Pulmonary artery endothelial cell (primary cell): ENCODE results near the gene GRP. TPM values are rescaled to one million over a fixed set of nuclear protein-coding genes. Genes with fewer than 3 reads are reported as not detected.

Experiments used
- DNase-seq: peaks from one replicate; pipeline ENCODE4 v3.0.0-alpha.2; 2011; ENCODE audit warnings: low read depth, low spot score
- total RNA-seq: library from RNA; depleted of rRNA; stranded (reverse); fragments of >200 nt; gene quantifications from 2 replicates; pipeline ENCODE4 v1.2.3, GENCODE V29; 2014

The GRP gene
- total RNA-seq, 1 donor from 2014 or later, result not detected

DNA sequence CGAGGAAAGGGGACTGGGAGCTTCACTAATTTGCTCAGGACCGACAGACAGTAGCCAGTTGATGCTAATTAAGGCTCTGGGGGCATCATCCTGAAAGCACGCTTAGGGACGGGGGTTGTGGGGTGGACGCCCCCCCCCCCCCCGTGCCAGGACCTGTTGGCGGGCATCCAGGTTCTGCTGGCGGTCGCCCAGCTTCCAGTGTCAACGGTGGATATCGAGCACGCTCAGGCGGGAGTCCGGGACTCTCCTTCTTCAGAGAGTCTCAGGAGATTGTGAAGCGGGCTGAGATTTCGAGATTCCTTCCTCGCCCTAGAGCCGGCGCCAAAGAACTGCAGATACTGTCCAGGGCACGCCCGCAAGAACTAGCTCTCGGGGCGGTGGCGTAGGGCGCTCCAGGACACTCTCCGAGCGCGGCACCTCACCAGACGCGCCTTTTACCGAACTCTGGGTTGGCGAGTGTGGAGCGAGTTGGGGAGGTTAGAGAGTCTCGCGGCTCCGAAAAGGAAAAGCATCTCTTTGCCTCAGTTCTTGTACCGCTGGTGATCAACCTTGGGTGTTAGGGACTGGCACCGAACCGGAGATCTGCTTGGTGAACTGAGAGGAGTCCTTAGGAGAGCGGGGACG, 47.7 kb downstream of the GRP start:
- no peak for DNase-seq

DNA sequence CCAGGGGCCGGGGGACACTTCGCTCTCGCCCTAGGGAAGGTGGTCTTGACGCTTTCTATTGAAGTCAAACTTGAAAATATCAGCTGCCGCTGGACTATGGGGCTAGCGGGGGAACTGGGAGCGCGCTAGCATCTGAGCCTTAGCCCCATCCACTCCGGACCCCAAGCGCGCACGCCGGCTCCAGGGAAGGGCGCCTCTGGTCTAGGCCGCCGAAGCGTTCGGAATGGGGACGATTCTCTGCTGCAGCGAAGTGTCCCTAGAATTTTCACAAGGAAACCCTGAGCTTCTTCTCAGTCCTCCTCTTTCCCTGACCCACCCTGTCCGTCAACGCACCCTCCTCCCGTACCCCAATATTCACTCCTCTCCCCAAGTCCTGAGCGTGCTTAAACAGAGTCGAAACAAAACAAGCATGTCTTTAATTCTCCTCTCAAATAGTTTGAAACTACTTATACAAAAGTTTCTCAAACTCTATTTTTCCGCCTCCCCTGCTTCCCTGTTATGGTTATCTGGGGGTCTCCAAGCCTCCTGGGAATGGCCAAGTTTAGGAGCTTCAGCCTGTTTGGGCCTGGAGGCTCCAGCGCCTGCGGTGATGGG, 48.3 kb downstream of the GRP start:
- no peak for DNase-seq

DNA sequence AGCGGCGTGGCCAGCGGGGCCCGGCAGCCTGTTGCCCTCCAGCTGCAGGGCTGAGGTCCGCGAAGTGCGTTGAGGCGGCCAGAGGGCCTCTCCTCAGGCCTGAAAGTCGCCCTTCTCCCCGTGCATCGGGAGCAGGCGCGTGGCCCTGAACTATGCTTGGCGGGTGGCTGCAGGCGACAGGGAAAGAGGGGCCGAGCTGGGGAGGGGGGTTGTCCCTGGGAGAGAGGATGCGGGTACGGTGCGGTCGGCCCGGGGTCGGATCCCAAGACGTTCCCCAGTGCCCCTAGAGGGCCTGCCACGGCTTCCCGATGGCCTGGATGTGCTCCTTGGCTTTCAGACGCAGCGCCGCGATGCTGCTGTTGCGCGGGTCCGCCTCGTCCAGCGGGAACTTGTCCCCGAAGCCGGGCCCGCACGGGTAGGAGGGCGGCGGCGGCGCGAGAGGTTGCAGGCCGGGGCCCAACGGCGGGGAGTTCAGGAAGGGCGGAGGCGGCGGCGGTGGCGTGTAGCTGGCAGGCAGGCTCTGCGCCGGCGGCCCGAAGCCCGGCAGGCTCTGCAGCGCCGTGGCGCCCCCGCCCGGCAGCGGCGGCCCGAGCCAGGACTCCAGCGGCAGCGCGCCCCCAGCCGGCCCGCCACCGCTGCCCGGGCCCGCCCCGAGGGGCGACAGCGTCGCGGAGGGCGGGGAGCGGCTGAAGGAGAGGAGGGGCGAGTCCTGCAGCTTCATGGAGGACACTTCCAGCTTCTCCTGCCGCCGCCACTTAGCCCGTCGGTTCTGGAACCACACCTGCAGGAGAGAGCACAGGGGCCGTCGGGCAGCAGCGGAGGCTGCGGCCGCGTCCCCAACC, 49.0 kb downstream of the GRP start:
- DNase-seq, result no peak

DNA sequence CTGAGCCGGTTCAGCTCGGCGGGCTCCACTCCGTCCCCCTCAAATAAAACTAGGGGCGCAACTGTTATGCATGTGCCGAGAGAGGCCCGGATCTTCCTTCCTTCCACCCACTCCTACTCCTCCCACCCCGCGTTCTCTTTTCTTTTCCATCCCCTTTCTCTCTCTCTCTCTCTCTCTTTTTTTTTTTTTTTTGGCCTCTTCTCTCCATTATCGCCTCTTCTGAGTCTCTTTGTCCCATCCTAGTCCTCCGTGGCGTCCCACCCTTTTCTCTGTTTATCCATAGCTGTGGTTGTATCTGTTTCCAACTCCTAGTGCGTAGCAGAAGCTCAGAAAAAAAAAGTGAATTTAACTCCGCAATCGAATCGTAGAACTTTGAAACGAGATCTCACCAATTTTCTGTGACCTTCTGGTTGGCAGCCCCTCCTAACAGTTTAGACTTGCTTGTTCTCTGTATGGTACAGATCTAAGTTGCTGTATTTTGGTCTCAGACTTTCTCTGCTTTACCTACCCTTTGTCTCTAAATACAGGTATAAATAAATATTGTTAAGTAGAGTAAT, 49.7 kb downstream of the GRP start:
- DNase-seq, result no peak

DNA sequence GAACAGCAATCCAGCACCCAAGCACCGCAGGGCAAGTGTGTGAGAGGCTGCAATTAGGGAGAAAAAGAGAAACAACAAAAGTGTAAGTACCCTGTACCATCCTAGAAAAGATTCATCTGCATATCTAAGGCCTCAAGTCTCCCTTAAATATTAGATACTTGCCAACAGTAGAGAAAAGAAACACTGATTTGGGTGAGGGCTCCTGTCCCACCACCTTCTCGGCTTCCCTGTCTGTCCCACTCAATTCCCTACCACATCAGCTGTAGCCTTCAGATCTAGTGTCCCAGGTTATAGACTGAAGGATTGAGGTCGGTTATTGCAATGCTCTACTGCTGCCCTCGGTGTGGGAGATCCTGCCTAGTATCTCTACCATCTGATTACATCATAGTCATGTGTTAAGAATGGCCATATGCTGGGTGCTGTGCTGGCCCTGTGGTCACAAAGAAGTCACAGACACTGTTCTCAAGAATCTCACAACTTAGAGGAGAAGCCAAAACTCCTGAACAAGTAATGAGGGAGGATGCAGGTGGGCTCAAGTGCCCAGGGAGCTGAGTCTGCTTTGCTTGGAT, 50.8 kb downstream of the GRP start:
- DNase-seq, result no peak

DNA sequence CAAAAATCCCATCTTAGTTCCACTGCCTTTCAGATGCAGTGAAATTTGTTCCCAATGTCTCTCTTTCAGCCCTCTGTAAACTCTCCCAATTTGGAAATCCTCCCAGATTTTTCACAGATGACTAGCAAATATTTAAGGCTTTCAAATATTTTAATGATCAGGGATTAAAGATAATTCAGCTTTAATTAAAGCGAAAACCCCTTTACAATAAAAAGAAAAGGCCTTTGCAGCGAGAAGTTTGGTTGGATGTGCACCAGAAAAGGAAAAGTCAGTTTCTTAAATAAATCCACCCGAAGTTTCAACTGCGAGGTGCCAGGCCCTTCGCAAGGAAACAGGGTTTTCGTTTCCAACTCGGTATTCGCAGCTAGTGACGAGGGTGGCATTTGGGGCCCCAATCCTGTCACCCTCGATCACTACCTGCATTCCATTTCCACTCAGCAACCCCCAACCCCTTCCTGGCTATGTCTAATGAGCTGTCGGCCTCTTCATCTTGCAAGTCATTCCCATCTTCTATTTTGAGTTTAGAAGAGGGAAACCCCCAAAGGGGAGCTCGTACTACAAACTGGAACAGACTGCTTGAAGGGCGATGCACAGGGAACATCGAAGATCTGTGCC, 51.8 kb downstream of the GRP start:
- no peak for DNase-seq

DNA sequence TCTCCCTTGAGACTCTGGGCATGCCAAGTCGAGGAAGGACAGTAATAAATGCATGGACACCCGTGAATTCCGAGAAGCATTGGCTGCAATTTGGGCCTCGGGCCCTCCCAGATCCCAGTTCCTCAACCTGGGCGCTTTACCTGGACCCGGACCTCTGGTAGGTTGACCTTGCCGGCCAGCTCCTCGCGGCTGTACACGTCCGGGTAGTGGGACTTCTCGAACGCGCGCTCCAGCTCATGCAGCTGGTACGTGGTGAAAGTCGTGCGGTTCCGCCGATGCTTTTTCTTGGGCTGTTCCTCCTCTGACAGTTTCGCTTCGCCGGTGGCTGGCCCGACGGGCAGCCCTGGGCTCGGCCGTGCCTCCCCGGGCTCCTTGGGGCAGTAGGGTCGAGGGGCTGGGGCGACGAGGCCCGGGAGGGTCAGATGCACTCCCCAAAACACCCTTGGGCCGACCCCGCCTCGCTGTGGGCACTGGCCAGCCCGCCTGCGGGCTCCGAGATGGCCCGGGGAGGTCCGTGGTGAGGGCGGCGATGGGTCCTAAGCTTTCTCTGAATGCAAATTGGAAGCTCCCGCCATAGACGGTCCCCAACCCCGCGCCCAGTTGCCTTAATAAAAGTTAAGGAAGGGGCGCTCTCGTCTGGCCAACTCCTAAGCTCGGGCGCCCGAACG, 52.4 kb downstream of the GRP start:
- DNase-seq, result no peak

DNA sequence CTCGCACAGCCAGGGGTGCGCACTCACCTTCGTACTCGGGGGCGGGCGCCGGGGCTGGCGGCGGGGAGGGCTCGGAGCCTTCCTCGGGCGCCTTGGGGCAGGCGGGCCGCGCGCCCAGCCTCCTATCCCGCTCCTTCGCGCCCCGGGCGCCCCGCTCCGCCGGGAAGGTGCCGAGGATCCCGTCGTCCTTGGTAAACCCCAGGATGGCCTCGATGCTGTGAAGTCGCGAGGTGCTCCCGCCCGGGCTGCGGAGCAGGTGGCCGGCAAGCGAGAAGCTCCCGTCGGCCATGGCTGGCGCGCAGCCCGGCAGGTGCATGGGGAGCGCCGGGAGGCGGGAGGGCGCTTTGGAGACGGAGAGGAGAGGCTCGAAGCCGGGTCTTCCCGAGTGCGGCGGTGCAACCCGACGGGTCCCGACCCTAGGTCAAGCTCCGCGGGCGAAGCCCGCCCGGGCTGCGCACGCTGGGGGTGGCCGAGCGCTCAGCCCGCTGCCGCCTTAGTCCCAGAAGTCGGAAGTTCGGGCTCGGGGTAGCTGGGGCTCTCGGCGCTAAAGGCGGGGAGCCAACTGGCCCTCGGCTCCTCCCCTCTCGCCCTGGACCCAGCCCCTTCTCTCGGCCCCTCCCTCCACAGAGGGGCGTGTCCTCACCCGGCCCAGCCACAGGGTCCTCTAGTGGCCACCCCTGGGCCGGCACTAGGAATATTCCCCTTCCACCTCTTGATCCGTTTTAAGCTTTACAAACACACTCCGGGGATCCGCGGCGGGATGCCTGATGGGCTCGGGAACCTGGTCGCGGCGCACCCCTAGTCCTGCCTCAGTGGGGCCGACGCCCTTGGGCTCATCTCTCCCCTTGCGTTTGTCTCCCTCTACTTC, 53.2 kb downstream of the GRP start, which contains the start of gene RAX:
RAX (minus strand) TSS at position 564 of the 868 bp plus-strand sequence; CDS start at position 316, 248 bp downstream.
- no peak for DNase-seq

DNA sequence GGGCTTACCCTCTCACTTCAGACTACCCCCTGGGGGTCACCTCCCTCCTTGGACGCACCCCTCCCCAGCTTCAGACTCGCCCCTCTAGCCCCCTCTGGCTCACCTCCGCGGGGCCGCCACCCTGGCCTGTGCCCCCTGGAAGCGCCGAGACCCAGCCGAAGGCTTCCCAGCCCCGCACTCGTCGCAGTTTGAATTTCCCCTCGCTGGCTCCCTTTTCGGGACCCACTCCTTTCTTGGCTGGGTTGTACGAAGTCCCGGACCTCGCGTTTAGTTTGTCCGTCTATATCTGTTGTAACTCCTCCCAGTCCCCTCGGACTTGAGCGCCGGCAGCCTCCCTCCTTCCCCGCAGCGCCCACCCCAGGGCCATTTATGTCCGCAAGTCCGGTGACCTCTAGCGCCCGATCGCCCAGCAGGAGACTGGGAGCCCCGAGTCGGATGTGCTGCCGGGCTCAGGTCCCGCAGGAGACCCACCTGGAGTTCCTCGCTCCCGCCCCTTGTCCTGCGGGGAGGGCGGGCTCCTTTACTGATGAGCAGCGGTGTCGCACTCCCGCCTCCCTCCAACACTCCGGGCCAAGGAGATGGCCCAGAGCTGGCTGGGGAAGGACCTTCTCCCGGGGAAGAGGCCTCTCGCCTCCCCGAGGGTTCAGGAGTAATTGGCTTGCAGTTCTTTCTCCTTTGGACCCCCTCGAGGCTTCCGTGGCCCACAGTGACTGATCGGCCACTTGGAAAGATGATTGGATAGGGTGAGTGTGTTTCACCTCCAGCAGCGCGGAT, 54.0 kb downstream of the GRP start:
- no peak for DNase-seq

DNA sequence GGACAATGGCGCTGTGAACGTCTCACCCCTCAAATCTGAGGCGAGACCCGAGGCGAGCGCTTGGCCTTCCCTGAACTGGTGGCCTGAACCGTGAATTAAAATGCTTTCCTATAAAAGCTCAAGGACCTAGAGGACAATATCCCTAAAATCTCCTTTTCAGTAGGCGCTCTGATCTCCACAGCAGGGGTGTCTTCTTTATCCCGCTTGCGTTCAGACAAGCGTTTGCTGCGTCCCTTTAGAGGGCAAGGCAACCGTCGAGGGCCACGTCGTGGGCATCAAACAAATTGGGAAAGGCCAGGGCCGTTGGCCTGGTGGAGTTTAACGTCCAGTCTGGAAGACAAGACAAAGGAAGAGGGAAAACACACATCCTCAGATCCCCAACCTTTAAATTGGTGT, 54.6 kb downstream of the GRP start:
- DNase-seq, result no peak

DNA sequence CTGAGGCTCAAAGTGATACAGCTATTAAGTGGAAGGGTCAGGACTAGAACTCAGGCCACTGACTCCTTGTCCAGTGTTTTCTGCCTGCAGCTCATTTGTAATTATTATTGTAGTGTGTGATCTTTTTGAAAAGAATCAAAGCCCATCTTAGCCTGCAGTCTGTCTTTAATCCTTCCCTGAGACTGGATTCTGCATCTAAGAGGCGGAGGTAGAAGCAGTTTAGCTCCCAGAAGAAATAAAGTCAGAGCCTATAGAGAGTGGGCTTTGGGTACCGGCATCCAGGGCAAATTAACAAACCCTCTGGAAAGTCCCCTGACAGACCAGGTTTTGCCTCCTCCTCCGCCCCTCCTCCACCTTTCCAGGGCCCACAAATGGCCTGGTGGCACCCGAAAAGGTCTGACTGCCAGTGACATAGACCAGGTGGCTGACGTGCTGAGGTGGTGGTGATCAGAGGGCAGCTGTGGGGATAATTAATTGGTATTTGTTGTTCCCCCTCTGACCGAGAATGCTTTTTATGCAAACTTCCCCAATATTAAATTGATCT, 55.5 kb downstream of the GRP start:
- DNase-seq, result no peak

DNA sequence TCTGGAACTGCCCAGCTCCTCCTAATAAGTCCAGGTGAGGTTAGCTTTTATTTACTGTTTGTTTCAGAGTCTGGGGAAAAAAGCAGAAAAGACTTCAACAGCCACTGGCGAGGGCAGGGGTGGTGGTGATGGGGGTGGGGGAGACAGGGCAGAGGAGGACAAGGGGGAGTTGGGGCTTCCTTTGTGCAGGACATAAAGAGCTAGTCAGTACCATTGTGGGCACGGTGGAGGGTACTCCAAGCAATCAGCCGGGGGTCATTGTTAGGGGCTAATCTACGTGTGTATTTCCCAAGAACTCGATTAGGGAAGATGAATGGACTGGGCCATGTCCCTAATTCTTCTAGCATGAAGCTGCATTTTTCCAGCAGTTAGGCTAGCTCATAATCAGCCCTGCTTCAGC, 56.1 kb downstream of the GRP start:
- DNase-seq, result no peak

DNA sequence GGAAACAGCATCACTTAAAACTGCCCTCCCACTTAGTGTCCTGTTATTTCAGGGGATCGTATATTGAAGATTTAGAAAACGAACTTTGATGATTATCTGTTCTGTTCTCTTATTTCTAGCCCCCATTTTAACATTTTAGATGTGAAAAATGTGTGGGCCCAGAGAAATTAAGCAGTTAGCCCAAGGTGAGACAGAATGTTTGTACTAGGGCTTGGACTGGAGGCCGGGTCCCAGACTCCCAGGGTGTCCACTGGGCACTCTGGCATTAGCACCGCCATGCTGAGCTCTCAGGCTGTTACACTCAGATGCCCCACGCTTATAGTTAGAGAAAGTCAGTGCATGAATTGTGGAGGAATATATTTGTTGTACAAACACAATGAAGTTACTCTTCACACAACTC, 58.8 kb downstream of the GRP start:
- no peak for DNase-seq

DNA sequence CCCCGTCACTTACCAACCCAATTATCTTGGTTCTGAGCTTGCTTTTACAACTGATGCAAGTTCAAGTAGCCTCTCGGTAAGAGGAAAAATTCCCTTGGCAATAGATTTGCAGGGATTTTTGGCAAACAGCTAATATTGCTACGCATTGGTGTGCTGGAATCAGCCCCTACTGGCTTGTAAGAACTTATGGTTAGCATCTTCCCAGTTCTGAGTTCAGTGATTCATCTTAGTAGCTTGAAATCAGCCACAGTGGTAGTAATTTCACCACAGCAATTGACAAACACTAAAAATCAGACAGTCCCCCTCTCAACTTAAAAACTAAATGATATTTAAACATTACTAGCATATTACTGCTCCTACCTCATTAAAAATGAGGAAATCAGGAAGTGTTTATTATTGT, 59.2 kb downstream of the GRP start:
- no peak for DNase-seq

DNA sequence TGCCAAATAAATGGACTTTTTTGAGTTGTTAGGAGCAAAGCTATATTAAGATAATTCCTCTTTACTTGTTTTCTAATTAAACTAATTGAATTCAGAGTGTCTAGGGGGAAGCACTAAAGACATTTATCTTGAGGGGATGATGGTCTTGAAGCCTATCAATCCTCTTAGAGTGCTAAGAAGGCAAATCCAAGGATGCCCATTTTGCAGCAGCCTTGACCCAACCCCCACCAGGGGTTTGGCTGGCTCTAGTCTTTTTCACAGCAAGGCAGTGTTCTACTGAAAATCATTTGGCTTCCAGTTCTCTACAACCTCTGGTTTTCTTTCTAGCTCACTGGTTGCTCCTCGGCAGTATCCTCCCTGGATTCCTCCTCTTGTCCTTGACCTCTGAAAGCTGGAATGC, 59.8 kb downstream of the GRP start:
- no peak for DNase-seq
